ENCODE measurements around the gene TIMM10.
A peak's percentile ranks its signal among the peaks of the same experiment; 100 is the strongest.

Gene TIMM10

GRCh38 chr11:57485217-57485990 lies 45.1 kb downstream of the TIMM10 start:
- DNase-seq (ENCODE audit: low spot score), result no peak
- TF ChIP-seq CTCF (IDR thresholded peaks at IDR 0.05; ENCODE audit: extremely low read depth, missing control alignments), result no peak

GRCh38 chr11:57484141-57484710 lies 46.3 kb downstream of the TIMM10 start:
- no peak for TF ChIP-seq CTCF (IDR thresholded peaks at IDR 0.05; ENCODE audit: extremely low read depth, missing control alignments)
- peak; percentile 75 for DNase-seq (ENCODE audit: low spot score)

- no peak for DNase-seq (ENCODE audit: low spot score)
Measured at GRCh38 chr11:57483562-57483918, 47.0 kb downstream of the TIMM10 start.

GRCh38 chr11:57482782-57483561 lies 47.6 kb downstream of the TIMM10 start:
- DNase-seq (ENCODE audit: low spot score), result peak; percentile 89
- TF ChIP-seq CTCF (IDR thresholded peaks at IDR 0.05; ENCODE audit: extremely low read depth, missing control alignments), result peak; percentile 94

More at GRCh38 chr11:57483562-57483918, 47.0 kb downstream of the TIMM10 start:
- no peak for TF ChIP-seq CTCF (IDR thresholded peaks at IDR 0.05; ENCODE audit: extremely low read depth, missing control alignments)

- no peak for TF ChIP-seq CTCF (IDR thresholded peaks at IDR 0.05; ENCODE audit: extremely low read depth, missing control alignments)
- no peak for DNase-seq (ENCODE audit: low spot score)
Measured at GRCh38 chr11:57481915-57482781, 48.4 kb downstream of the TIMM10 start.

- TF ChIP-seq CTCF (IDR thresholded peaks at IDR 0.05; ENCODE audit: extremely low read depth, missing control alignments), result no peak
- DNase-seq (ENCODE audit: low spot score), result no peak
Measured at GRCh38 chr11:57481315-57481714, 49.2 kb downstream of the TIMM10 start.
